MM.1S (cell line): ENCODE measurements around the gene RGS6.

Source experiments
- EZH2 ChIP-seq: fragments of 300-600 bp; sonication (generic); optimal IDR thresholded peaks from 2 replicates; pipeline ENCODE3; 2017; ENCODE audit warnings: low read depth, mild to moderate bottlenecking, antibody characterized with exemption, low read length, mixed read lengths
- EZH2phosphoT487 ChIP-seq: fragments of 300-600 bp; sonication (generic); IDR thresholded peaks from 2 replicates; pipeline ENCODE4 v1.6.1; 2018; ENCODE audit warnings: antibody characterized with exemption, low read length
- TF ChIP-seq, protein P1 (sequence below): fragments of 300-600 bp; sonication (generic); IDR thresholded peaks from 2 replicates; pipeline ENCODE4 v1.5.1; 2016; ENCODE audit warnings: antibody characterized with exemption, low read length, mixed read lengths

GRCh38 chr14:72118841-72119240 lies 186.6 kb downstream of the RGS6 start:
- TF ChIP-seq, protein P1, sequence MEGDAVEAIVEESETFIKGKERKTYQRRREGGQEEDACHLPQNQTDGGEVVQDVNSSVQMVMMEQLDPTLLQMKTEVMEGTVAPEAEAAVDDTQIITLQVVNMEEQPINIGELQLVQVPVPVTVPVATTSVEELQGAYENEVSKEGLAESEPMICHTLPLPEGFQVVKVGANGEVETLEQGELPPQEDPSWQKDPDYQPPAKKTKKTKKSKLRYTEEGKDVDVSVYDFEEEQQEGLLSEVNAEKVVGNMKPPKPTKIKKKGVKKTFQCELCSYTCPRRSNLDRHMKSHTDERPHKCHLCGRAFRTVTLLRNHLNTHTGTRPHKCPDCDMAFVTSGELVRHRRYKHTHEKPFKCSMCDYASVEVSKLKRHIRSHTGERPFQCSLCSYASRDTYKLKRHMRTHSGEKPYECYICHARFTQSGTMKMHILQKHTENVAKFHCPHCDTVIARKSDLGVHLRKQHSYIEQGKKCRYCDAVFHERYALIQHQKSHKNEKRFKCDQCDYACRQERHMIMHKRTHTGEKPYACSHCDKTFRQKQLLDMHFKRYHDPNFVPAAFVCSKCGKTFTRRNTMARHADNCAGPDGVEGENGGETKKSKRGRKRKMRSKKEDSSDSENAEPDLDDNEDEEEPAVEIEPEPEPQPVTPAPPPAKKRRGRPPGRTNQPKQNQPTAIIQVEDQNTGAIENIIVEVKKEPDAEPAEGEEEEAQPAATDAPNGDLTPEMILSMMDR: no peak
- no peak for TF ChIP-seq EZH2phosphoT487
- TF ChIP-seq EZH2: no peak
